ENCODE measurements around the gene MRFAP1.

Gene MRFAP1

DNA sequence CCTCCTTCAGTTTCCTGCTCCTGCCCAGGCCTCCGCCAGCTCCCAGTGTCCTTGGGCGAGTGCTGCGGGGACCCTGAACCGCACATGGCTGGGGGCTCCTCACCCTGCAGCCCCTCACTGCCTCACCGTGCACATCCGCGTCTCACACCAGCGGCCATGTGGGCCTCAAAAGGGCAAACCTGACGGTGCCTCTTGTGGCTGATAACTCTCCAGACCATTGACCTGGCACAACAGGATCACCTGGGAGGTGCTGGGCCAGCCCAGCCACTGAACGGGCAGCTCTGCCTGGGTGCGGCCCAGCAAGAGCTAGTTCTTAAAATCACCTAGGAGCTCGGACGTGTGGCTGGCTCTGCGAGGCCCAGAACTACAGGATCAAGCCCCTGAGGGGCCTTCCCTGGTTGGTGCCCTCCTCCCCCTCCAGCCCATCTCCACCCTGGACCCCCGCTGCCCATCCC is 49.0 kb downstream of the MRFAP1 start:
- no peak for DNase-seq (ENCODE audit: low read depth in 3 of 3, low spot score in 1 of 3)

Measured in stimulated activated CD4-positive, alpha-beta T cell treated with anti-CD3 and anti-CD28 coated beads, TNF-alpha, amount 100 ng/mL, for 1 hour (primary cell).